ENCODE results near the gene AMOTL2.

- no peak for TF ChIP-seq EZH2phosphoT487 (IDR thresholded peaks at IDR 0.05; ENCODE audit: insufficient read depth, low read depth)
- no peak for TF ChIP-seq EZH2 (IDR thresholded peaks at IDR 0.05; ENCODE audit: insufficient read depth, poor library complexity, severe bottlenecking)
These were observed 42.4 kb downstream of the AMOTL2 start for GRCh38 chr3:134331811-134332199.
